ENCODE measurements around the gene POSTN.
"Not testable (repeated sequence)": the region's sequence is repeated elsewhere in the genome, so short reads cannot be mapped to it uniquely, and the experiment has no call there.

The POSTN gene

DNA sequence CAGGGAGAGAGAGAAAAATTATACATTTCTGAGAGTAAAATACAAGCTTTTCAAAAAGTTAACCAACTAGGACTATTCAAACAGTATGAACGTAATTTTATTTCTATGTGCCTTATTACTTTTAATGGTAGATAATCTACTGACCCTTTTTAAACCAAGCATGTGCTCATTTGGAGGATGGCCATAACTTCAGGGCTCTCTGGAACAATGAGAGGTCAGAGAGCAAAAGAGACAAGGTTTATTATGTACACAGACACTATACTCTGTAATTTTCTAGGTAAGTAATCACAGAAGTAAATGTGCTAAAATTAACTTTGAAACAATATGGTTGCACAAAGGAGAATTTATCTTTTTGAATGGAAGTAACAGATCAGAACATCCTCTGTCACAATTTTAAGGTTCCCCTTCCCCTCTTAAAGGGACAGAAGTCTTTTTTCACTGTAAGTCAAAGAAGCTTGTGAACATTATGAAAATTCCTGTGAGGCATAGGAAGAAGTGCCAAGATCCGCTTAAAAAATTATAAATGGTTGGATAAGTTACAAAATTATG, 1.0 kb downstream of the POSTN start:
- no peak for DNase-seq (ENCODE audit: low read depth, low spot score)

DNA sequence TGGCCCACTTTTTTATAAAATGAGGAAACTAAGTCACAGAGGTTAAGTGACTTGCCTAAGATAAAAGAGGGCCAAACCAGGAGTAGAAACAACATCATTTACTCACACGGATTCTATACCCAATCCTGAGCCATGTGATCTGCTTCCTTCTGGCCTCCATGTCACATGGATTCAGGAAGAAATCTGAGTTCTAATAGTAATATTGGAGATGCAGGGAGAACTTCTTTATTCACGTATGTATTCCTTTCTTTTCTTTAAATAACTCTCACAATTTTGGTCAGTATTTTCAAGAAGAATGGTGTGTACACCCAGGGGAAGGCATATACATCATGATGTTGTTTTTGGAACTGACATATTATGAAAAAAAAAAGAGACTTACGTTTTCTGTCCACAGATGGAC, 1.8 kb downstream of the POSTN start:
- no peak for DNase-seq (ENCODE audit: low read depth, low spot score)

DNA sequence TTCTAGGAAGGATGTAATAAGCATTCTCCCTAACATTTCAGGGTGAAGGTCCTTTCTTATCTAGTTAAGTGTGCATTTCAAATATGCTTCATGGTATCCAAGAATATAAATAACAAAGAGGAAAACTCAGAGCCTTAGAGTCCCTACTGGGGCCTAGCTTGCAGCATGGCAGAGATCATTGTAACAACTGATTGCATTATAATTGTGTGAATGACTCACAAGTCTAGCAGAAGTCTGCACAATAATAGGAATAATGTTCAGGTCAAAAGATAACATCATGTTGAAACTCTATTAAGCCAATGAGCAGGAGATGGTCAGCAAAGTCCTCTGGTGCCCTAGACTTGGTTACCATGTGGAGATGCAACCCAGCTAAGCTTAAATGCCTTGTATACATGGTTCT, 3.4 kb downstream of the POSTN start:
- no peak for DNase-seq (ENCODE audit: low read depth, low spot score)

DNA sequence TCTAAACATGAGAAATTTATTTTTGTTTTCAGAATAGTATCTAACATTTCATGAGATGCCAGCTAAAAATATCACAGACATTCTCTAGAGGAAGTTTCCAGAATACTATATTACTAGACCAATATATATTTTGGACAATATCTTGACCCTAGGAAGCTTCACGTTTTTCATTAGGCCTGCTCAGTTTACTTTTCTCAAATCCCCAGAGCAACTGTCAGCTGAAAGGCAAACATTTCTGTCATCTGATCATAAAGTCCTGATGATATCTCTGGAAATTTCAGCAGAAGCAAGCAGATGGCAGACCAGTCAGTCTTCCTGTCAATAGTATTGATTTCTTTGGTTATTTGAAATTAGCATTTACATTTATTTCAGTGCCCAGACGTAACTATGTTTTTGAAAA, 4.0 kb downstream of the POSTN start:
- no peak for DNase-seq (ENCODE audit: low read depth, low spot score)

DNA sequence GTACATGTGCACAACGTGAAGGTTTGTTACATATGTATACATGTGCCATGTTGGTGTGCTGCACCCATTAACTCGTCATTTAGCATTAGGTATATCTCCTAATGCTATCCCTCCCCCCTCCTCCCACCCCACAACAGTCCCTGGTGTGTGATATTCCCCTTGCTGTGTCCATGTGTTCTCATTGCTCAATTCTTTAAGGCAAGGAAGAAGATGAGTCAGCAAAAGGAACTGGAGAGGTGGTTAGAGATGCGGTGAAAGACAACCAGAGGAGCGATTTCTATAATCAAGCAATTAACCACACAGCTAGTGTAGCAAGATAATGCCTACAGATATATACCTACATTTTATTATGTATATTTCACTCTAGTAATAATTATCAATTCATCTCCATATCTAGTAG, 9.2 kb downstream of the POSTN start:
- not testable (repeated sequence) for DNase-seq (ENCODE audit: low read depth, low spot score)

DNA sequence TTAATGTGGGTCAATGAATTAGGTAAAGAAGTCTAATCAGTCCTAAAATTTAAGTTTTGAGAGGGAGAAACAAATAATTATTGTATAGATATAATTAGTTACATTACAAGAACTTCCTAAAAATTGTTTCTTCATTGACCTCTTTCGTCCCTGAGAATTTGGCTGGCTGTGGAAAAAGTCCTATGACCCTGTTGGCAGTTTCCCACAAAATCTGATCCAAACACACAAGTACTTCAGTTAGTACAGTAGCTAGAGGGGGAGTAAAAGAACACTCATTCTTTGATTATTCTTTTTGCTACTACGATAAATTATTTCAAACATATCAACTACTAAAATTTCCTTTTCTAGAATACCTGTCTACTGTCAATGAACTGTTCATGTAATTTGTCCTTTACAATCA, 11.3 kb downstream of the POSTN start:
- DNase-seq (ENCODE audit: low read depth, low spot score): no peak

DNA sequence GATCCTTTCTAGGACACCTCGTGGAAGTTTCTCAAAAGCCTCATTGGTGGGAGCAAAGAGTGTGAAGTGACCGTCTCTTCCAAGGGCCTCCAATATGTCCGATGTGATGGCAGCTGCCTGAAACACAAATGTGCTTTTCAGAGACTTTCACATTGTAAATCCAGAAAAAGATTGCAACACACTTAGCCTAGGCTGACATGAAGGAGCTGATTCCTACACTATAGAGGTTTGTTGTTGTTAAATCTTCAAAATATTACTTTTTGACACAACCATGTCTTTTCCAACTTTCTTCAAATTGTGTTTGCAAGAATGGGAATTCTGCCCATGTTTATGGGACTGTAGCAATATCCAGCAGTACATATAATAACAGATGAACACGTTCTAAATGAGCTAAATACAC, 12.4 kb downstream of the POSTN start:
- DNase-seq (ENCODE audit: low read depth, low spot score): no peak

DNA sequence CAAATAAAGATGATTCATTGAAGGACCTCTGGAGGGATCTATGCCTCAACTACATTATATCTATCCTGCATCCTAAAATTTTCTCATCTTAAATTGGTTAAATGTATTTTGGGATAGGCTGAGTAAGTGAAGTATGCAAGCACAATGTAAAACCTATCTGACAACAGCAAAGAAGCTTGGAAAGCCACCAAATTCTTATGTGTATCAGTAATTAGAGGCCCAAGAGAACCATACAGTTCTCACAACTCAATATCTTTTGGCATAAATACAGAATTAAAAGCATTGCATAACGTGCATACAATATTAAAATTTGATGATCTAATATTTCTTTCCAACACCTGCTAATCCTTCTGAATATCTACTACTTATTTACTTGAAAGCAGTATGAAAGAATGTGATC, 13.0 kb downstream of the POSTN start:
- no peak for DNase-seq (ENCODE audit: low read depth, low spot score)

DNA sequence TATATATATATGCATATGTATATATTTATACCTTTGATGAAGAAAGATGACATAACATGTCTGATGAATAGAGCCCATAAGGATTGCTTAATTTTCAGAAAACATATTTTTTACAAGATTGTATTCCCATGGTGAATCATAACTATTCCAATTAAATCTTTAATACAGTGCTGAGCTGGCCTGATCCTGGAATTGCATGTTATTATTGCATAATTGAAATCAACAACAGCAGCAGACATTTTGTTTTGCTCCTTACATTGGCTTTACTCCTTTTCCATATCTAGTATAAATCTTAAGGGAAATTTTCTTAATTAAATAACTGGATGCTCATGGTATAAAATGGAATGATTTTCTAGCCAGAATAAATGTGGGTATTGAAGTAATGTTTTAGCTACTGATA, 22.0 kb downstream of the POSTN start:
- no peak for DNase-seq (ENCODE audit: low read depth, low spot score)

DNA sequence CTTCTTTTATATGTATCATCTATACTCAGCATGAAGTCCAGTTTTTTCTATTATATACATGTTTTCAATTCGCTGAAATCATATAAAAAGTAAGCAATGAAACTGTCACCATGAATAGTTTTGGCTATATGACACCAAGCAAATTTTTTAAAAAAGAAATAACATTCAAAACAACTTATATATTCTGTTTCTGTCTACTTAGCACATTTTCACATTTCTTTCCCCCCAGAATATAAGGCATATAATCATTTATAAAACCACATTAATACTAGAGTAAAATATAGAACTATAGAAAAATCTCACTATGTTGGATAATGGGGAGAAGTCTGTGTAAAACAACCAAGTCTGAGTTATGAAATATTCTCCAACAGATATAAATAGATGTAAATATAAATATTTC, 33.1 kb downstream of the POSTN start:
- DNase-seq (ENCODE audit: low read depth, low spot score): no peak

DNA sequence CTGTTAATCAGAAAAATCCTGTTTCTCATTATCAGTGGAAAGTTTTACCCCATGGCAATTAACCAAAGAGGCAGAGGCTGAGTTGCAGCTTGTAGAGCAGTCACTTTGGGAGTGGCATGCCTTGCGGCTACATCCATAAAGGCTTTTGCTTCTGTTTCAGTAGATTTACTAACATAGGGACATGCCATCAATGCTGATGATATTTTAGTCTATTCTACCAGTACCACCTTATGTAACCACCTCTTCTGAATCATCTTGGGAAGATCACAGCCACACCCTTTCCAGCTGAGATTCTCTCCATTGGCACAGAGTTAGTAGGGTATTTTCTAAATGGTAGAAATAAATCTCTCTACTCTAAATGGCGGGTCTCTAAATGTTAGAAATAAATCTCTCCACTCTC, 37.5 kb downstream of the POSTN start:
- no peak for DNase-seq (ENCODE audit: low read depth, low spot score)

DNA sequence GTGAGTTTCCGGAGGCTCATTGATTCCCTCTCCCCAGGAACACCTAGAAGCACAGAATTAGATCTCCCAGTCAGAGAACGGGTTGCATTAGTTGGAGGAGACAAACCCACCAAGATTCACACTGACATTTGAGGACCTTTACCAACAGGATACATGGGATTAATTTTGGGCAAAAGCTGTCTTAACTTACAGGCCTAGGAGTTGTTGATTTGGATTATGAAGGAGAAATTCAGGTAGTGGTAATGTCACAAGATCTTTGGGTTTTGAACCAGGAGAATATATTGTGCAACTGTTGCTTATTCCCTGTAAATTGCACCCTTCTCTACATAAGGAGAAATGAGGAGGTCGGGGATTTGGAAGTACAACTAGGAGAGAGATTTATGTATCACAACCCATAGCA, 38.0 kb downstream of the POSTN start:
- no peak for DNase-seq (ENCODE audit: low read depth, low spot score)

DNA sequence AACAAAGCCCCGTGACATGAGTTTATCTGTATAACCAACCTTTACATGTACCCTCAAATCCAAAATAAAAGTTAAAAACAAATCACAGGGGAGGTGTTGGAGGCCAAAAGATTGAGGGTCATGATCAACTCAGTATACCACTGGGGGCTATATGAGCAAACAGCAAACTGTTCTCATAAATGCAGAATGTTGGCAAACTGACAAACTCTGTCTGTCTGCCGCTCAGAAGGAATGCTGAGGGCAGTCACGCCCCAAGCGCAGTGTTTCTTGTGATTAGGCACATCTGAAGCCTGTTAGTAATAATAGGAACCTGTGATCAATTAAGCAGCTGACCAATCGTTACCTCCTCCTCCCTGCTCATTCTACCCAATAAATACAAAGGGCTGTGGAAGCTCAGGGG, 39.8 kb downstream of the POSTN start:
- not testable (repeated sequence) for DNase-seq (ENCODE audit: low read depth, low spot score)

DNA sequence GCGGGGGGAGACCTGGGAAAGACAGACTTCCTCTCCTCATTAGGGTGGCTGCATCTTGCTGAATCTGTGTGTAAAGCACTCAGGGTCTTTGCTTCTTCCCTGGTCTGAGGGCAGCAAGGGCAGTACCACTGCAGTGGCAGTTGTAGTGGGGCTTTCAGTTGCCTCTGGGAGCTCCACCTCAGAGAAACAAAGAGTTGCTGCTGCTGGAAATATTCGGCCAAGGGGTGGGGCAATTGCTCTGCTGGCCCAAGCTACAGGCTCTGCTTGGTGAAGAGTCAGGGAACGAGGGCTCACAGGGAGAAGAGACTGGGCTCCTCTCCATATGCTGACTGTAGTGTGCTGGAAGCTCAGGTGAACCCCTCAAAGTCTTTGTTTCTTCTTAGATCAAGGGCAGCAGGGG, 52.5 kb downstream of the POSTN start:
- no peak for DNase-seq (ENCODE audit: low read depth, low spot score)

DNA sequence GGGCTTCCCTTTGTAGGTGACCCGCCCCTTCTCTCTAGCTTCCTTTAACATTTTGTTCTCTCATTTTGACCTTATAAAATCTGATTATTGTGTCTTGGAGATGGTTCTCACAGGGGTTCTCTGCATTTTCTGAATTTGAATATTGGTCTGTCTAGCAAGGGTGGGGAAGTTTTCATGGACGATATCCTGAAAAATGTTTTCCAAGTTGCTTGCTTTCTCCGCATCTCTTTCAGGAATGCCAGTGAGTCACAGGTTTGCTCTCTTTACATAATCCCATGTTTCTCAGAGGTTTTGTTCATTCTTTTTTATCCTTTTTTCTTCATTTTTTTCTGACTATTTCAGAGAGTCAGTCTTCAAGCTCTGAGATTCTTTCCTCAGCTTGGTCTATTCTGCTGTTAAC, 53.6 kb downstream of the POSTN start:
- DNase-seq (ENCODE audit: low read depth, low spot score): no peak

DNA sequence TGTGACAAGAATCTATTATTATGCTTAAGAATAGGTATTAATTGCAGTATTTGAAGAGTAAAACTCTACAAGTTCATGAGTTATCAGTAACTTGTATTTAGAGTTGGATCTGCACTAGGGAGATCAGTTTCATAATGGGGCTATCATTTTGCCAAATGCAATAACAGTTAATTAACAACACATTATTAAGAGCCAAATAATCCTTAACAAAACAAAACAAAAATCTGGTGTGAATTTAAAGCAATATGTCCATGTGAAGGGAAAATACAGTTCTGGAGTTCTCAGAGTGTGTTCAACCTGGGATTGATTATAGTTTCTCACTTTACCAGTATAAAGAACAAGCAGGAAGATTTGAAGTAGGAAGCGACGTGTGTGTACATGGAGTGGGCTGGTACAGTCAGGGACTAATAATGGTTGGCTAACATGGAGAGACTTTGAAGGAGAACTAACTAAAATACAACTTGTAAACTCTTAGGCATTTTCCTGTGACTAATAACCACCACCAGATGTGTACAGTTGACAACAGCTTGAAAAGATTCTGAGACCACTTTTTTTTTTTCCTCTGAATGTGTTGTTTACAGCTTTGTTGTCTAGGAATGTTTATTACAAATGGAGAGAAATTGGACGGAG, 58.5 kb downstream of the POSTN start:
- DNase-seq (ENCODE audit: low read depth, low spot score): no peak

DNA sequence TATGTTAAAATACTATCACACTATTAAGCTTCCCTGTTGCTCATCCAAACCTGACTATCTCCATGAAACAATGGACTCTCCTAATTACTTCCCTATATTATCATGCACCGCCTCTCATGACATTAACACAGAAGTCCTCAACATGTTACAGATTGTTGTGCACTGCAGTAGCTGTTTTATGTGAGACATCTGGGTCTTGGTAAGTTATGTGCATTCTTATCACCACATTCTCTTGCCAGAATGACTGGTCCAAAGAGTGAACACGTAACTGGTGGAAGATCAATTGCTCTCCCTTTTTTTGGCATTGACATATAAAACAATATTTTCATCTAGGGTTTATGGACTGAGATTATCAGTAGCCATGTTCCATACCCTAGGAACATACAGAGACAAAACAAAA, 59.4 kb downstream of the POSTN start:
- no peak for DNase-seq (ENCODE audit: low read depth, low spot score)

DNA sequence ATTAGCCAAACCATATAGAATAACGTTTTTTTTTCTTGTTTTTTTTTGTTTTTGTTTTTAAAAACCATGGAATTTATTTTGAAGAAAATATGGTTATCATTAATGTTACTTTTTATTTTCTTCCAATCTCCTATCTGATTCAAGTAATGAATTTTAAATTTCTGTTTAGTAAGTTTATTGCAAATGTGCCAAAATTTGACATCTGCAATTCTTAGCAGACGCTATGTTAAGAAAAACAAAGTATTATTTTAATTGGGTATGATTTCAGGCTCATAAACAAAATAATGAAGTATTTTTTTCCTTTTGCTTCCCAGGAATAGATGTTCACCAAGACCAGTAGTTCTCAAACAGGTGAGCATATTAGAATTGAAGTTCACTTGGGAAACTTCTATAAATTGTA, 63.1 kb downstream of the POSTN start:
- DNase-seq (ENCODE audit: low read depth, low spot score): no peak

DNA sequence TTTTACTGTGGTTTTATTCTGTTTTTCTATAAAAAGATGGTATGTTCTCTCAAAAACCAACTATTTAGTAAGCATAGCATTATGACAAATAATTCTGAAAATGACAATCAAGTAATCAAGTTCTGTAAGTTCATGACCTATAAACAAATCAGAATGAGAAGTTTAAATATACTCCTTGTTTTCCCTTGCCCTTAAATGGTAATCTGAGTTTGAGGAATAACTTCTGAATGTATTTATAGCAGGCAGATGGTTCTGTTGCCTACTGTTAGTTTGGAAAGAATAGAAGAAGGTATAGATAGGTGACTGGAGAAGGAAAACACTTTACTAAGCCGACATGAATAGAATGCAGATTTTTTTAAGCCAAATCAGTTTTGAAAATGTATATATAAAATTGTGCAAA, 63.9 kb downstream of the POSTN start:
- no peak for DNase-seq (ENCODE audit: low read depth, low spot score)

DNA sequence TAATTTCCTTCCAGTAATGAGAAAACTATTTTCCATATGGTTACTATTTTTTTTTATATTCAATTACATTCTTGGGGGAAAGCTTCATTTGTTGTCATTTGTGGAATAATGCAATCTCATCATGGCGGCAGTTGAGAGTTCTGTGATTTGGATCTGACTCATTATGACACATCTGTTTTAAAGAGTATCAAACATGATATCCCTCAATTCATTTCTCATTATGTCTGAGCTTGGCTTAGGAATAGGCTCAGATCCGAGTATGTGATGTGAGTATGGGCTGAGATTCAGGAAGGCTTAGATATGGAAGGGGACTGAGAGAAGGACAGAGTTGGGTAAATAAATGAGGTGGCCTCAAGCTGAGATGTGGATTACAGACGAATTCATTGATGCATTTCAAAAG, 64.4 kb downstream of the POSTN start:
- no peak for DNase-seq (ENCODE audit: low read depth, low spot score)

DNA sequence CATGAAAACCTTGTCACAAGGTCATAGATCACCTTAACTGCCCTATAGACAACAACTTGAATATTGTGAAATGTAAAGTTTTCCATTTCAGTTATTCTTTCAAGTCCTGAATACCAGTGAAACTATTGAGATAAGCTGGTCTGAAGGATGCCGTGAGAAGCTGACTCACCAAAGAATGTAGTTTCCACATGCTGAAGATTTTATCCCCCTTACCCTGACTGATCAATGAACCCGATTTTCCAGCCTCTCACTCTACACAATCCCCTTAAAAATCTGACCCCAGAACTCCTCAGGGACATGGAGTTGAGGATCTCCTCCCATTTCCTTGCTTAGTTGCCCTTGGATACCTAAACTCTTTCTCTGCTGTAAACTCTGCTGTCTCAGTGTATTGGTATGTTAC, 67.5 kb downstream of the POSTN start:
- DNase-seq (ENCODE audit: low read depth, low spot score): no peak

DNA sequence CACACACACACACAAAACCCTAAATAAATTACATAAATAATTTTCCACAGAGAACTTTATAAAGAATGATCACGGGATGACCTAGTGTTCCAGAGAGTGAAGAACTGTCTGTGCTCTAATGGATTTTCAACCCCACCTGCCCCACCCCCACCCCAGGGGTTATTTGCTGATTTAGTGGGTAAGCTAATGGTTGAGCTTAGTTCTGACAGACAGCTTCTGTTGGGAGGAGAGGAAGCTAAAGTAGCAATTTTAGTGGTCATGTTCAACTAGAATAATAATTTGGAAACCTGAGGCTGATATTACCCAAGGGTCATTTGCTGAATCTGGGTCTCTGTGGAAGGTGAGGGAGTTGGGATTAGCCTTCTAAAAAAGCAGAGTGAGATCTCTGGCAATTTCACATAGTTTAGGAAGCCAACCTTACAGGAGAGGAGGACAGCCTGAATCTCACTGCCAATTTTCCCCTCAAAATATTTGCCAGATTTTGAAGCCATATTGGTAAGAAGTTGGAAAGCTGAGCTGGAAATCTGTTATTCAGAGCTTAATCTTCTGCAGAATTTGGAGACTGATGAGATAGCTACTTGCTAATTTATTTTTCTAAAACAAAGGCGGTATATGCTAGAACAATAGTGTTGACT, 68.7 kb downstream of the POSTN start:
- no peak for DNase-seq (ENCODE audit: low read depth, low spot score)

DNA sequence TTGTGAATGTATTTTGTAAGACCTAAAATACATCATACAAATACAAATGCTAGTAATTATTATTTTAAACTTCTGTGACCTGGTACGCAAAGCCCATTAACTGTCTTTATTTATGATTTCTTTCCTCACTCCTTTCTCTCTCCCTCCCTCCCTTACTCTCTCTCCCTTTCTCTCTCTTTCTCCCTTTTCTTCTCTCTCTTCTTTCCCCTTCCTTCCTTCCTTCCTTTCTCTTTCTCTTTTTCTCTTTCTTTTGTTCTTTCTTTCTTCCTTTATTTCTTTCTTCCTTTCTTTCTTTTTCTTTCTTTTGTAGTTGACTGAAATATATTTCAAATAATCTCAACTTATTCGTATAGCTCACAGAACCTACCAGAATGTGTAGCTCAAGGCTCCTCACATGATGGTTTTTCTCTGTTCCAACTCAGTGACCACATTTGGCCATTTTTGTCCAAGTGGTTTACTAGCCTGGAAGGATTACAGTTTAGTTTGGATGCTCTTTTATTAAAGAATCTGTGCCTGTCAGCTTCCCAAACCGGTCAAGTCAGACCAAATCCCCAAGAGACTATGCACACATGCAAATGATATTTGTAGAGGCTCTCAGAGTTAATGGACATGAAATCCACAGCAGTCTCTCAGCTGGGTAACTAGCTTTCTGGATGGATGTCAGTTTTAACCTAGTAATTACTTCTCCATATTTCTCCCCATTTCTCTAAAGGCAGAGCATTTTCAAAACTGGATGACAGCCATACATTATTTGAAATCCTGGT, 71.7 kb downstream of the POSTN start:
- no peak for DNase-seq (ENCODE audit: low read depth, low spot score)
